Activated CD4-positive, alpha-beta T cell treated with anti-CD3 and anti-CD28 coated beads, Interleukin-2, amount 10 ng/mL, durations not matched to agents 24 days and 14 days (primary cell): Measurements from ENCODE around the gene KNDC1. TPM values are rescaled to one million over a fixed set of nuclear protein-coding genes. Genes with fewer than 3 reads are reported as not detected.

Experiments
- DNase-seq: peaks from one replicate; pipeline ENCODE4 v3.0.0; 2022
- H3K27ac Mint-ChIP-seq: one replicate; pipeline ENCODE4 v1.8.0; 2022; ENCODE audit warnings: mild to moderate bottlenecking, mixed read lengths
- H3K27me3 Mint-ChIP-seq: one replicate; pipeline ENCODE4 v1.8.0; 2022; ENCODE audit warnings: mixed read lengths
- H3K36me3 Mint-ChIP-seq: one replicate; pipeline ENCODE4 v1.8.0; 2022; ENCODE audit warnings: low read depth, mild to moderate bottlenecking, mixed read lengths
- H3K4me1 Mint-ChIP-seq: one replicate; pipeline ENCODE4 v1.8.0; 2021; ENCODE audit warnings: mixed read lengths
- H3K4me3 Mint-ChIP-seq: one replicate; pipeline ENCODE4 v1.8.0; 2022; ENCODE audit warnings: mild to moderate bottlenecking, moderate library complexity, mixed read lengths
- H3K9me3 Mint-ChIP-seq: one replicate; pipeline ENCODE4 v1.8.0; 2021; ENCODE audit warnings: mixed read lengths
- intact Hi-C: fragments of 100-400 bp; cut with micrococcal nuclease; formaldehyde crosslinking; loops from one replicate; pipeline ENCODE4 v1.15.1; 2023
- total RNA-seq: library from RNA; stranded (reverse); gene quantifications from 2 replicates; pipeline ENCODE4 v1.2.3, GENCODE V29; 2022

Gene KNDC1
- total RNA-seq, 1 donor from 2014 or later: 0.19 TPM

DNA sequence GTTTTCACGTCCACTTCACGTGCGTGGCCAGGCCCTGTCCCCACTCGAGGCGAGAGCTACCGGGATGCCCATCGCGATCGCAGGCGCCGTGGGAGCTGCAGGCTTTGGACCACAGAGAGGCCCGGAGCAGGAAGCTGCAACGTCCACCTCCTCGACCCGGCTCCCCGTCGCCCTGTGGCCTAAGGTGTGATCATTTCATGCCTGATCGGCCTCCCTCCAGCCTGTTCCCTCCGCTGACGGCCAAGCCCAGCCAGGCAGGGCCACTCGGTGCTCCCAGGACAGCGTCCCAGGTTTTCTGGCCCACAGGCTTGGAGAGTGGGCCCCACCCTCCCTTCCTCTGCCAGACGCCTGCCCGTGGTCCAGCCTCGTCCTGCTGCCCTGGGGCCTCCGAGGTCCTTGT lies 19.6 kb downstream of the KNDC1 start:
- no peaks in the 10 kb centered on the region for H3K27me3 Mint-ChIP-seq
- intact Hi-C loops: no loop called here
- peaks cover 29% of the 10 kb centered on the region for H3K9me3 Mint-ChIP-seq
- H3K4me3 Mint-ChIP-seq: no peak overlapping the region
- no peak for DNase-seq
- H3K27ac Mint-ChIP-seq: no peak overlapping the region
- H3K36me3 Mint-ChIP-seq: peaks cover 2% of the 10 kb centered on the region
- no peaks in the 10 kb centered on the region for H3K4me1 Mint-ChIP-seq

DNA sequence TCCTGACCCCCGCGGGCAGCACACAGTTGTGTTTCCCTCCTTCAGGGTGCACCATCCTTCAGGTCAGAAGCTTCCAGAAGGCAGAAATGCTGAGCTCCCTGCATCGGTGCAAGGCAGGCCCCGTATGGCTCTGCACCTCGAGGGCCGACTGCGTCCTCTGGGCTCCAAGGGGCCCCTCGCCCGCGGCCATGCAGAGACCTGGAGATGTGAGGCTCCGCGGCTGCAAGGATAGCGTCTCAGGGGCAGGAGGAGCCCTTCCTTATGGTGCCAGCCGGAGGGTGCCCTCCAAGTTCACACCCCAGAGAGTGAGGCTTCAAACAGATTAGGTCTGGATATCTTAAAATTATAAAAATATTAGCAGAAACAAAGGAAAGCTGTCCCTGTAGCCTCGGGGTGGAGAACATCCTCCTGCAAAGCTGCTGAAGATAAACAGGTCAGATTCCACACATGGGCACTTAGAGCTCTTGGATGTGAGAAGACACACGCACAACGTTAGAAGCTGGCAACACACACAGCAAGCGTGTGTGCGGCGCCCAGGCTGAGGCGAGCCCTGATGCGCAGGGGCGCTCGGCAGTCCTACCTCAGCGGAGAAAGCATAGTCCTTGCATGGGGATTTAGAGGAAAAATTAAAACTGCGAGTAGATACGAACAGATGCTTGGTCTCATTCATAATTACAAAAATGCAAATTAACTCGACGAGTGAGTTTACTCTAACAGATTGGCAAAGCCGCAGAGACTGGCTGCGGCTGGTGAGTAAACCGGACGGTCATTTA lies 20.4 kb downstream of the KNDC1 start:
- no peak for DNase-seq
- intact Hi-C loops: no loop called here
- H3K27ac Mint-ChIP-seq: no peak overlapping the region

DNA sequence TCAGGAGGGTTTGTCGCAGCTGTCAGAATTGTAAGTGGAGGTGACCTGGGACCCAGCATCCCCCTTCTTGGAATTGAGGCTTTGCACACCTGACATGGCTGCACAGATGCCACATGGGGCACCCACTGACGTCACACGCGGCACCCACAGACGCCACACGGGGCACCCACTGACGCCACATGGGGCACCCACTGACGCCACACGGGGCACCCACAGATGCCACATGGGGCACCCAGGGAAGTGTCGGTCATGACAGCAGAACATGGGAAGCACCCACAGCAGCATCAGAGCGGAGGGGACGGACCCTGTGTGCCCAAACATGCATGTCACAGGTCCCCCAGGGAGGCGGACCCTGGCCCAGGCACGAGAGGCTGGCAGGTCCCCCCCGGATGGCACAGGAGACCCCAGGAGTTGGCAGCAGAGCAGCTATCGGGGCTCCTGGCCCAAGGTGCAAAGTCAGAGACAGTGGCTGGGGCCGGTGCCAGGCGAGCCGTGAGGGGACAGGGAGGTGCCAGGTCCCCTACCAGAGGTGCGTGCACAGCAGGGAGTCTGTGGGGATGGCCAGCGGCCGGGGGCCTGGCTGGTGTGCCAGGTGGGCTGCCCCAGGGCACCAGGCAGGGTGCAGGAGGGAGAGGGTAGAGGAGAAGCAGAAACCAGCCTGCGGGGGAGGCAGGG lies 21.1 kb downstream of the KNDC1 start:
- Mint-ChIP-seq H3K9me3 (peaks cover 16% of the 10 kb centered on the region), H3K4me3 (no peak overlapping the region), H3K27me3 (no peaks in the 10 kb centered on the region), H3K4me1 (no peaks in the 10 kb centered on the region), H3K27ac (no peak overlapping the region), H3K36me3 (peaks cover 2% of the 10 kb centered on the region)
- intact Hi-C loops: no loop called here
- DNase-seq: no peak

More for the DNA sequence above, 20.4 kb downstream of the KNDC1 start:
- Mint-ChIP-seq H3K4me3 (no peak overlapping the region), H3K36me3 (peaks cover 2% of the 10 kb centered on the region), H3K9me3 (peaks cover 23% of the 10 kb centered on the region), H3K4me1 (no peaks in the 10 kb centered on the region), H3K27me3 (no peaks in the 10 kb centered on the region)

DNA sequence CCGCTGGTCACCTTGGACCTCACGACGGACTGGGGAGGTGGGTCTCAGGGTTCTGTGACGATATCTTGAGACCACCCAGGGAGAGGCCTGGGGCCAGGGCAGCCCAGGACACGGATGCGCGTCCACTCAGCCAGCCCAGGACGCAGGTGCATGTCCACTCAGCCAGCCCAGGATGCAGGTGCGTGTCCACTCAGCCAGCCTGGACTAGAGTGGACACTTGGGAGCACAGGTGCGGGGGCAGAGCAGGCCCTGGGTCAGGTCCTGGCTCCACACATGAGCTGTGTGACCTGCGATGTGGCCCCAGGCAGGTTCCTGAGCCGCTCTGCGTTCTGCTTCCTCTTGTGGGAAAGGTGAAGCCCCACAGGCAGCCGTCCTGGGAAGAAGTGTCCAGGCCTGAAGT lies 22.2 kb downstream of the KNDC1 start:
- intact Hi-C loops: no loop called here
- no peaks in the 10 kb centered on the region for H3K4me1 Mint-ChIP-seq
- DNase-seq: no peak
- H3K36me3 Mint-ChIP-seq: no peaks in the 10 kb centered on the region
- H3K9me3 Mint-ChIP-seq: peaks cover 10% of the 10 kb centered on the region
- H3K27ac Mint-ChIP-seq: no peak overlapping the region
- H3K4me3 Mint-ChIP-seq: no peak overlapping the region
- H3K27me3 Mint-ChIP-seq: no peaks in the 10 kb centered on the region

DNA sequence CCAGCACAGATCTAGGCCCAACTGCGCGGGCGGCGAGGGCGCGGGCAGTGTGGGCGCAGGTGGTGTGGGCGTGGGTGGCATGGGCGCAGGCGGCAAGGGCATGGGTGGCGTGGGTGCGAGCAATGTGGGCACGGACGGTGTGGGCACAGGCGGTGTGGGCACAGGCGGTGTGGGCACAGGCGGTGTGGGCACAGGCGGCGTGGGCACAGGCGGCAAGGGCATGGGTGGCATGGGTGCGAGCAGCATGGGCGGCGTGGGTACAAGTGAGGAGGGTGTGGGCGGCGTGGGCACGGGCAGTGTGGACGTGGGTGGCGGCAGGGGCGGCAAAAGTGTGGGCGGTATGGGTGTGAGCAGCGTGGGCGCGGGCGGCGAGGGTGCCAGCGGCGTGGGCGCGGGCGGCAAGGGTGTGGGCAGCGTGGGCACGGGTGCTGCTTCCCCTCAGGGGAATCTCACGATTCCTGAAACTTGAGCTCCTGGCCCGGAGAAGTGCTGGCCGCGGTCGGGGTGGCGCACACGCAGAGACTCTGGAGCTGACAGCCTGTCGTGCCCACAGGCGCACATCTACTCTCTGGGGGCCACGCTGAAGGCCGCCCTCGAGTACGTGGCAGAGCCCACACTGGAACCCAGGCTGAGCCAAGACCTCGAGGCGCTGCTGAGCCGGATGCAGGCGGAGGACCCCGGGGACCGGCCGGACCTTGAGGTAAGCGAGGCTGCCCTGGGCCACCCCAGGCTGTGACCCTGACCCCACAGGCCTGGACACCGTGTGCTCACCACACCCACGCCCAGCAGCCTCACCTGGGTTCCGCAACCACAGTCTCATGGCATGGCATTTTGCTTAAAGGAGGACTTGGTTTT lies 23.0 kb downstream of the KNDC1 start:
- intact Hi-C loops: no loop called here
- Mint-ChIP-seq H3K9me3 (peaks cover 2% of the 10 kb centered on the region), H3K4me3 (no peak overlapping the region), H3K27ac (no peak overlapping the region), H3K36me3 (no peaks in the 10 kb centered on the region), H3K4me1 (no peaks in the 10 kb centered on the region), H3K27me3 (no peaks in the 10 kb centered on the region)
- DNase-seq: no peak

DNA sequence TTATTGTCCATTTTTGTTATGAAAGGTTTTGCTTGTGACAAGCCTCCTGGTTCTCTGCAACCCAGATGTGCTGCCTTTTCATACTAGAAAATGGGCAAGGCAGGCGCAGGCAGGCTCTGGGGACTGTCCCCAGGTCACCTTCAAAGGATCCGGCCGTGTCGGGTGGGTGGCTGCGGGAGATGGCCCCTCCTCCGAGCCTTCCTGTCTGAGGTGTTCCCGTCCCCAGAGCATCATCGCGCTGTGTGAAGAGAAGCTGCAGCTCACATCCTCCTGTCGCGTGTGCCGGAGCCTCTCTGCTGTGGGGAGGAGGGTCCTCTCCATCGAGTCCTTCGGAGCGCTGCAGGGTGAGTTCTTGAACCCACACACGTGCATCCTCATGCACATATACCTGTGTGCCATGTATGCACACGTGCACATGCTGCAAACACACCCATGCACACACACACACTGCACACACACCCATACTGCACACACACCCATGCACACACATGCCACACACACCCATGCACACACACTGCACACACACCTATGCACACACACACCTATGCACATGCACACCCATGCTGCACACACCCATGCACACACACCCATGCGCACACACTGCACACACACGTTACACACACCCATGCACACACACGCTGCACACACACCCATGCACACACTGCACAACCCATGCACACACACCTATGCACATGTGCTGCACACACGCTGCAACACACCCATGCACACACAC lies 23.8 kb downstream of the KNDC1 start:
- Mint-ChIP-seq H3K4me3 (no peak overlapping the region), H3K4me1 (no peaks in the 10 kb centered on the region), H3K9me3 (no peaks in the 10 kb centered on the region), H3K36me3 (no peaks in the 10 kb centered on the region), H3K27ac (no peak overlapping the region), H3K27me3 (no peaks in the 10 kb centered on the region)
- intact Hi-C loops: no loop called here
- DNase-seq: no peak

DNA sequence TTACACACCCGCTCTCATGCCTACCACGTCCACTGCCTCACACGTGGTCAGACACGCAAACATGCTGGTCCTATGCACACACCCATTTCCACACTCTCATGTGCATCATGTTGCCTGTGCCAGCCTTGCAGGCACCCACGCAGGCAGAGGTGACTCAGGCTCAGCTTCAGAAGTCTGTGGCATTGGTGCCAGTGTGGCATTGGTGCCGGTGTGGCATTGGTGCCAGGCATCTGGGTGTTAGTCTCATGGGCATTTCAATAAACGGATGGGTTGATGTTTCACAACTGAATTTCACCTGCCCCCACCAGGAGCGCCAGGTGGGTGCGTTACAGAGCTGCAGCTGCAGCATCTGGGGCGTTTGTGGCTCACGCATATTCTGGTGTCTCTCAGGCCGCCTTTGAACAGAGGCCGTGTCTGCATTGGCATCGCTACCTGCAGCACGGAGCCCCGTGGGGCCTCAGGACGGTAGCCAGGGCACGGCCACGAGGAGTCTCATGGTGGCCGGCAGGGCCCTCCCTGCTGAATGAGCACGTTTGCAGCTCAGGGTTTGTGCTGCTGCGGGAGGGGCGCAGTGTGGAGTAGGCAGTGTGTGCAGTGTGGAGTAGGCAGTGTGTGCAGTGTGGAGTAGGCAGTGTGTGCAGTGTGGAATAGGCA lies 24.7 kb downstream of the KNDC1 start:
- intact Hi-C loops: no loop called here
- Mint-ChIP-seq H3K27ac (no peak overlapping the region), H3K9me3 (no peaks in the 10 kb centered on the region), H3K36me3 (no peaks in the 10 kb centered on the region), H3K4me1 (no peaks in the 10 kb centered on the region), H3K4me3 (no peak overlapping the region), H3K27me3 (no peaks in the 10 kb centered on the region)
- DNase-seq: no peak

DNA sequence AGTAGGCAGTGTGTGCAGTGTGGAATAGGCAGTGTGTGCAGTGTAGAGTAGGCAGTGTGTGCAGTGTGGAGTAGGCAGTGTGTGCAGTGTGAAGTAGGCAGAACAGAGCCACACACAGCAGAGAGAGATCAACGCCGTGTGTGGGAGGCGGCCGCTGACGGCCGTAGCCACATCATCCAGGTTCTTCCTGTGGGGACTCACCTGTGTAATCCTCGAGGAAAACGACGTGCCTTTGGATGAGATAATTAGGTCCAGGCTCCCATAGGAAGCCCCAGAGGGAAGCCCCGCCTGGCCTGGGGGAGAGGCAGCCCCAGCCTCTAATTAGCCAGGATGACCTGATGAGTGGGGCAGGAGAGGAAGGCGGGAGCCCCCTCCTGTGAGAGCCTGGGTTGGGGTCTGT lies 25.4 kb downstream of the KNDC1 start:
- Mint-ChIP-seq H3K4me3 (no peak overlapping the region), H3K36me3 (no peaks in the 10 kb centered on the region), H3K4me1 (no peaks in the 10 kb centered on the region), H3K27me3 (no peaks in the 10 kb centered on the region), H3K27ac (no peak overlapping the region), H3K9me3 (no peaks in the 10 kb centered on the region)
- no peak for DNase-seq
- intact Hi-C loops: no loop called here

DNA sequence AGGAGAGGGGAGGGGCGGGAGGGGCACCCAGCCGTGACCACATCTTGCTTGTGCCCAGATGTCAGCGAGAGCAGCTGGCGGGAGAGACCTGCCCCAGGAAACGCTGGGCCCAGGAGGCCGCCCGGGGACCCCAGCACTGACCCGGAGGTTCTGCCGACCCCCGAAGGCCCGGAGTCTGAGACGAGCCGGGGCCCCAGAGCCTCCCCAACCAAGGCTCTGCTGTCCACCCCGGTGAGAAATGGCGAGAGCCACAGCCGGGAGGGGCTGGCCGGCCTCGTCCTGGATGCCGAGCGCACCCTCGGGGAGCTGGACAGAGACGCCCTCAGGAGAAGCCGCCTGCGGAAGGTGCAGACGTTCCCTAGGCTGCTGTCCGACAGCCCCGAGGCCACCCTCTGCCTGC lies 25.9 kb downstream of the KNDC1 start:
- no peak for DNase-seq
- Mint-ChIP-seq H3K4me3 (no peak overlapping the region), H3K36me3 (no peaks in the 10 kb centered on the region), H3K27ac (no peak overlapping the region), H3K9me3 (no peaks in the 10 kb centered on the region), H3K27me3 (no peaks in the 10 kb centered on the region), H3K4me1 (no peaks in the 10 kb centered on the region)
- intact Hi-C loops: no loop called here

DNA sequence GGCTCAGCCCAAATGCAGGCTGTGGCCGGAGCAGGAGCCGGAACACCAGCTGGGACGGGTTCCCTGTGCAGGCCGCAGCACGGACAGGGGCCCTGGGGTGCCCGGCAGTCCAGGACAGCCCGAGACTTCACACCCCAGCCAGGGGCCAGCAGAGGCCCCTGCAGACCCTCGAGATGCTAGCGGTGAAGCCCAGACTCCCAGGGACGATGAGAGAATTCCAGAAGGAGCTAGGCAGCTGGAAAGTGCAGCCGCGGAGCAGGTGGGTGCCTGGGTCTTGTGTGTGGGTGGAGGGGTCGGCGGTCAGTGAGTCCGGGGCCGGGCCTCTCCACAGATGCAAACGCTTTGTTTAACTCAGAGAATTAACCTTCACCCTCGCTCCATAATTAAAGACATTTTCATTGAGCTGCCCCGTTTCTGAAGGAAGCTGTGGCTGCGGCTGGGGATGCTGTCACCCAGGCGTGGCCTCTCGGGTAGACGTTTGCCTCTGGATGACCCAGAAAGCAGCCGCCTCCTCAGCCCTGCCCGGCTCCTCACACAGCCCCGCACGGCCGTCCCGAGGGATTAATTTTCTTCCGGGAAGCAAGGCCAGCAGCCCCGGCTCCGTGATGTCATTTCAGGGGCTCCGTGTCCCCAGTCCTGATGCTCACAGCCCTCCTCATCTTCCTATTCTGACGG lies 26.5 kb downstream of the KNDC1 start:
- no peak for DNase-seq
- Mint-ChIP-seq H3K4me3 (no peak overlapping the region), H3K36me3 (no peaks in the 10 kb centered on the region), H3K27me3 (no peaks in the 10 kb centered on the region), H3K9me3 (no peaks in the 10 kb centered on the region), H3K27ac (no peak overlapping the region), H3K4me1 (no peaks in the 10 kb centered on the region)
- intact Hi-C loops: no loop called here

DNA sequence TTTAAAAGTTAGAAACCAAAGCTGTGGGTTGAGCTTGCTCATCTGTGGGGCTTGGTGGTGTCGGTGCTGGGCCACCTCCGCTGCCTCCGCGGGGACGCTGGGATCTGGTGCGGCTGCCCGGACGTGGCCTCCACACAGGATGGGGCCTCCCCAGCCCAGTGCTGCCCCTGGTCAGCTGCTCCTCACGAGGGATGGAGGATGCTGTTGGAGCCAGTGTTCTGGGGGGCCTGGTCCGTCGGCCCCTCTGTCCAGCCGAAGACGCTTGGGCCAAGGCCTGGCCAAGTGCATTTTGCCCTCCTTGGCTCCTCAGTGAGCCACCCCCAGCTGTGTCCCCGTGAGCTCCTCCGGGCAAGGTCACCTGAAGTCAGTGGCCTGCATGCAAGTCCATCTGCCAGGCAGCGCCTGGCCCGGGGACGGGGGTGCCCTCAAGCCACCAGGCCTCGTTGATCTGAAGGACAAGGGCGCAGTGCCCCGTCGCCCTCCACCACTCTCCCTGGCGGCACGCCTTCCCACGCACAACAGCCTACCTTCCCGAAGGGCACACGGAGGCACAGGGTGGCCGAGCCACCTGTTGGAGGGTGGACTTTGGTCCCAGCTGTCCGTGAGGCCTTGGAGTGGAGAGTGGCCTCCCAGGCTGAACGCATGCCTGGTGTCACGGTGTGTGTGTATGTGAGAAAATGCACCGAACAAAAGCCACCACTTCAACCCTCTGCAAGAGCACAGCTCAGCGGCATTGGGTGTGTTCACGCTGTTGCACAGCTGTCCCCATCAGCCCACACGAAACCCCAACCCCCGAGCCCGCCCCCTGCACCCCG lies 27.3 kb downstream of the KNDC1 start:
- Mint-ChIP-seq H3K27me3 (peaks cover 3% of the 10 kb centered on the region), H3K4me3 (no peak overlapping the region), H3K9me3 (no peaks in the 10 kb centered on the region), H3K36me3 (no peaks in the 10 kb centered on the region), H3K4me1 (no peaks in the 10 kb centered on the region), H3K27ac (no peak overlapping the region)
- no peak for DNase-seq
- intact Hi-C loops: no loop called here

DNA sequence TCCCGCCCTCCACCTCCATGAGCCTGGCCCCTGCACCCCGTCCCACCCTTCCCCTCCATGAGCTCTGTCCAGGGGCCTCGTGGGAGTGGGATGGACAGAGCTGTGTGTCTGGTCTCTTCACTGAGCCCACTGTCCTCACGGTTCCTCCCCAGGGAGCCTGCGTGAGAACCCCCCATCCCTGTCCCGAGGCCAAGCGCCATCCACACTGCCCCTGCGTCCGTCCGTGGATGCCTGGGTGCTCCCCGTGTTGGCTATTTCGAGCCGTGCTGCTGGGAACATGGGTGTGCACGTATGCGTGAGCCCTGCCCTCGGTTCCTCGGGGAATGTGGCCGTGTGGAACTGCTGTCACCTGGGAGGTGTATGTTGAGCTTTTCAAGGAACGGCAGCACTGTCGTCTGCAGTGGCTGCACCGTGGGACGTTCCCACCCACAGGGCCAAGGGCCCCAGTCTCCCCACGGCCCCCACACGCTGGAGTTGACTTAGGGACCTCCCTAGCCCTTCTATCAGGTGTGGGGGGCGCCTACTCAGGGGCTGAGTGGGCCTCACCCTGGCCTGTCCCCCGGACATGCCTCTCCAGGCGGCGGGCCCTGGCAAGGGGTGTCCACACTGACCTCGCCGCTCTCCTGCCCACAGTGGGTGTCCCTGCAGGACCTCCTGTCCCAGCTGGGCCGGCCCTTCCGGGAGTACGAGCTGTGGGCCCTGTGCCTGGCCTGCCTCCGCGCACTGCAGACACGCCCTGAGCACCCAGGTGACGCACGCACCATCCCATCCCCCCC lies 28.1 kb downstream of the KNDC1 start:
- Mint-ChIP-seq H3K4me3 (no peak overlapping the region), H3K27me3 (peaks cover 5% of the 10 kb centered on the region), H3K27ac (no peak overlapping the region), H3K4me1 (no peaks in the 10 kb centered on the region), H3K9me3 (no peaks in the 10 kb centered on the region), H3K36me3 (no peaks in the 10 kb centered on the region)
- intact Hi-C loops: no loop called here
- no peak for DNase-seq
